MM.1S (cell line): ENCODE data around the gene ZNF554.
A peak's percentile ranks its signal among the peaks of the same experiment; 100 is the strongest.

Experiments used
- DNase-seq: peaks from one replicate; pipeline ENCODE4 v3.0.0-alpha.2; 2015
- H2AFZ ChIP-seq: fragments of 300-600 bp; sonication (generic); 2 replicates; pipeline ENCODE4 v1.6.0; 2016; ENCODE audit warnings: antibody characterized with exemption, low read length
- H3F3A ChIP-seq: fragments of 300-600 bp; sonication (generic); 2 replicates; pipeline ENCODE4 v1.6.1; 2016; ENCODE audit warnings: mild to moderate bottlenecking, antibody characterized with exemption, low read length, moderate library complexity, mixed read lengths; ENCODE audit not compliant: insufficient read depth
- H3K27ac ChIP-seq: fragments of 300-600 bp; sonication (generic); 2 replicates; pipeline ENCODE4 v1.5.1; 2016; ENCODE audit warnings: mild to moderate bottlenecking, low read length
- H3K27me3 ChIP-seq: fragments of 300-600 bp; sonication (generic); replicated peaks from 2 replicates; pipeline ENCODE4 v1.6.0; 2016; ENCODE audit warnings: low read length; ENCODE audit not compliant: insufficient read depth
- H3K36me3 ChIP-seq: fragments of 300-600 bp; sonication (generic); replicated peaks from 2 replicates; pipeline ENCODE4 v1.6.1; 2016; ENCODE audit warnings: mild to moderate bottlenecking, low read length, mixed read lengths; ENCODE audit not compliant: insufficient read depth
- H3K4me1 ChIP-seq: fragments of 300-600 bp; sonication (generic); 2 replicates; pipeline ENCODE4 v1.6.1; 2016; ENCODE audit warnings: low read length, mixed read lengths
- H3K4me2 ChIP-seq: fragments of 300-600 bp; sonication (generic); 2 replicates; pipeline ENCODE4 v1.6.0; 2016; ENCODE audit warnings: low read depth, low read length
- H3K4me3 ChIP-seq: fragments of 300-600 bp; sonication (generic); 2 replicates; pipeline ENCODE4 v1.5.1; 2016; ENCODE audit warnings: low read length, mixed read lengths
- H3K79me2 ChIP-seq: fragments of 300-600 bp; sonication (generic); 2 replicates; pipeline ENCODE4 v1.6.1; 2016; ENCODE audit warnings: mixed run types, low read length, mixed read lengths
- H3K9ac ChIP-seq: fragments of 300-600 bp; sonication (generic); 2 replicates; pipeline ENCODE4 v1.6.1; 2016; ENCODE audit warnings: low read length, mixed read lengths
- H3K9me2 ChIP-seq: fragments of 300-600 bp; sonication (generic); replicated peaks from 2 replicates; pipeline ENCODE4 v1.6.1; 2016; ENCODE audit warnings: mild to moderate bottlenecking, low read length, mixed read lengths; ENCODE audit not compliant: insufficient read depth
- H3K9me3 ChIP-seq: fragments of 300-600 bp; sonication (generic); replicated peaks from 2 replicates; pipeline ENCODE4 v1.6.1; 2016; ENCODE audit warnings: mild to moderate bottlenecking, low read length, mixed read lengths; ENCODE audit not compliant: insufficient read depth
- H4K20me1 ChIP-seq: fragments of 300-600 bp; sonication (generic); 2 replicates; pipeline ENCODE4 v1.6.1; 2016; ENCODE audit warnings: mild to moderate bottlenecking, low read length, moderate library complexity, mixed read lengths; ENCODE audit not compliant: insufficient read depth
- CTCF ChIP-seq: fragments of 300-600 bp; sonication (generic); IDR thresholded peaks from 2 replicates; pipeline ENCODE4 v1.5.1; 2016; ENCODE audit warnings: antibody characterized with exemption, low read length, mixed read lengths
- EZH2 ChIP-seq: fragments of 300-600 bp; sonication (generic); optimal IDR thresholded peaks from 2 replicates; pipeline ENCODE3; 2017; ENCODE audit warnings: low read depth, mild to moderate bottlenecking, antibody characterized with exemption, low read length, mixed read lengths
- EZH2phosphoT487 ChIP-seq: fragments of 300-600 bp; sonication (generic); IDR thresholded peaks from 2 replicates; pipeline ENCODE4 v1.6.1; 2018; ENCODE audit warnings: antibody characterized with exemption, low read length

ZNF554 gene

GRCh38 chr19:2834294-2834871 is 14.7 kb downstream of the ZNF554 start:
- Histone ChIP-seq H3K27ac (no peak overlapping the region), H3K4me3 (no peak overlapping the region), H3K4me1 (no peaks in the 10 kb centered on the region), H3K9ac (no peak overlapping the region), H2AFZ (no peak overlapping the region), H3K36me3 (0 out of 2 replicates have a peak, but pooled peaks cover 2% of the 10 kb centered on the region), H3K27me3 (no peaks in the 10 kb centered on the region), H3F3A (no peaks in the 10 kb centered on the region), H3K9me3 (no peaks in the 10 kb centered on the region), H4K20me1 (no peaks in the 10 kb centered on the region), H3K9me2 (no peaks in the 10 kb centered on the region), H3K79me2 (no peaks in the 10 kb centered on the region), H3K4me2 (no peak overlapping the region)
- TF ChIP-seq EZH2 = no peak
- TF ChIP-seq EZH2phosphoT487 = no peak
- no peak for TF ChIP-seq CTCF
- DNase-seq = no peak

- Histone ChIP-seq H3K9me3 (no peaks in the 10 kb centered on the region), H2AFZ (no peak overlapping the region), H3K4me3 (no peak overlapping the region), H3K79me2 (no peaks in the 10 kb centered on the region), H3K4me1 (0 out of 2 replicates have a peak, but pooled peaks cover 3% of the 10 kb centered on the region), H3K9ac (no peak overlapping the region), H4K20me1 (no peaks in the 10 kb centered on the region), H3F3A (peaks cover 7% of the 10 kb centered on the region; the same call in 1 of the 2 replicates), H3K9me2 (no peaks in the 10 kb centered on the region), H3K36me3 (0 out of 2 replicates have a peak, but pooled peaks cover 2% of the 10 kb centered on the region), H3K27me3 (peaks cover 5% of the 10 kb centered on the region; the same call in 1 of the 2 replicates), H3K27ac (no peak overlapping the region), H3K4me2 (no peak overlapping the region)
- TF ChIP-seq EZH2phosphoT487 (no peak), EZH2 (no peak), CTCF (no peak)
- no peak for DNase-seq
Measured at GRCh38 chr19:2837430-2837829, 17.8 kb downstream of the ZNF554 start.

DNA sequence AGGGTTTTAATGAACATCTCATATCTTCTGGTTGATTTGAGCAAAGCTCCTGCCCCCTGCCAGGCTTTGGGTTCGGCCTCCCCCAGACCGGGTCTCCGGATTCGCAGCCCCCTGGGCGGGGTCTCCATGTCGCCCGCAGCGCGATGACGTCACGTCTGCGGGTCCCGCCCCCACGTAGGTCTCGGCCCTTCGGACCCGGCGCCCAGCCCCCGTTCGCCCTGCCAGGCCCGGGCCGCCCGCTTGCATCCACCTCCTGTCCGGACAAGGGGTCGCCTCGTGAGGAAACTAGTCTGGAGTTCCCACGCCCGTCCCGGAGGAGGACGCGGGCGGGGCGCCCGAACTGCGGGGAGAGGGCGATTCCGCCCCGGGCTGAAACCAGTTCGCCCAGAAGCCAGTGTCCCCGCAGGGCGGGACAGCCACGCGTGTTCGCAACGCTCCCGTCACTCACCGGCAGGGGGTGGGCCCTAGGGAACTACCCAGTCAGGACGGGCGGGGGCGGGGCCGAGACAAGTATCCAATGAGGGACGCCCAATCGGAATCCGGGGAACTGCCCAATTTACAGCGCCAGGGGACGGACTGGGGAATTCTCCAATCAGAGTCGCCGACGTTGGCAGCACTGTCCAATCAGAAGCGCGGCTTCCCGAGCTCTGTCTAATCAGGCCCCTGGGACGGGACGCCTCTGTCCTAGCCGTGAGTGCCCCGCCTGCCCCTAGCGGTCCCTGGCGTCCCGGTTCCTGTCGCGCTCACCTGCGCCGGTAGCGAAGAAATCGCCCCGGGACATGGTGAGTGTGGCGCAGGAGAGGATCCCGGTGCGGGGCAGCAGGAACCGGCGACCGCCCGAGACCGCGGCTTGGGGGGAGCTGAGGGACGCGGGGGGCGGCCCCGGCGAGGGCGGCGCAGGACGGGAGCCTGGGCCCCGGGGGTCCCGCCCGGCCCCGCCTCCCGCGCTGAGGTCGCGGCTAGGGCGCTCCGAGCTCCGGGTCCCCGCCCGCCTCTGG is 21.4 kb downstream of the ZNF554 start, which contains the start of gene ZNF555:
Gene ZNF555 (plus strand): TSS at position 682 of the 998 bp plus-strand sequence. CDS start 98 bp downstream, at position 780.
- DNase-seq = peak; percentile 100
- TF ChIP-seq CTCF (peak; percentile 54), EZH2 (no peak)
- no peaks in the 10 kb centered on the region for H4K20me1 ChIP-seq

More for the DNA sequence above, 21.4 kb downstream of the ZNF554 start, which contains the start of gene ZNF555:
- peak within 1 kb of the TSS; percentile 82 for H3K4me3 ChIP-seq
- H3K4me2 ChIP-seq = peak within 1 kb of the TSS; percentile 74
- 0 out of 2 replicates have a peak, but pooled peaks cover 3% of the 10 kb centered on the region for H3K4me1 ChIP-seq
- H3K79me2 ChIP-seq = no peaks in the 10 kb centered on the region
- H3K9me2 ChIP-seq = no peaks in the 10 kb centered on the region
- no peaks in the 10 kb centered on the region for H3K36me3 ChIP-seq
- no peaks in the 10 kb centered on the region for H3K9me3 ChIP-seq
- H3F3A ChIP-seq = peaks cover 7% of the 10 kb centered on the region; the same call in 1 of the 2 replicates
- H3K9ac ChIP-seq = peak within 1 kb of the TSS; percentile 76
- H3K27ac ChIP-seq = peak within 1 kb of the TSS; percentile 60; the same call in 1 of the 2 replicates
- peak within 1 kb of the TSS; percentile 85 for H2AFZ ChIP-seq
- peaks cover 8% of the 10 kb centered on the region; the same call in 1 of the 2 replicates for H3K27me3 ChIP-seq
